ENCODE data around the gene THSD7A.
A peak's percentile ranks its signal among the peaks of the same experiment; 100 is the strongest.

The THSD7A gene

GRCh38 chr7:11831156-11831735 lies 752 bp downstream of the THSD7A start:
- TF ChIP-seq CTCF (IDR thresholded peaks at IDR 0.05; ENCODE audit: extremely low read depth, missing control alignments), result no peak
- DNase-seq (ENCODE audit: low spot score), result no peak

- TF ChIP-seq CTCF (IDR thresholded peaks at IDR 0.05; ENCODE audit: extremely low read depth, missing control alignments), result no peak
- DNase-seq (ENCODE audit: low spot score), result peak; percentile 24
Observed at GRCh38 chr7:11830582-11831155, 1.3 kb downstream of the THSD7A start.

GRCh38 chr7:11829954-11830353 lies 2.0 kb downstream of the THSD7A start:
- no peak for DNase-seq (ENCODE audit: low spot score)
- TF ChIP-seq CTCF (IDR thresholded peaks at IDR 0.05; ENCODE audit: extremely low read depth, missing control alignments), result no peak

GRCh38 chr7:11819947-11820346 lies 12.1 kb downstream of the THSD7A start:
- no peak for TF ChIP-seq CTCF (IDR thresholded peaks at IDR 0.05; ENCODE audit: extremely low read depth, missing control alignments)
- no peak for DNase-seq (ENCODE audit: low spot score)

- no peak for DNase-seq (ENCODE audit: low spot score)
- TF ChIP-seq CTCF (IDR thresholded peaks at IDR 0.05; ENCODE audit: extremely low read depth, missing control alignments), result no peak
Observed at GRCh38 chr7:11819271-11819670, 12.7 kb downstream of the THSD7A start.

GRCh38 chr7:11818281-11818680 lies 13.7 kb downstream of the THSD7A start:
- no peak for TF ChIP-seq CTCF (IDR thresholded peaks at IDR 0.05; ENCODE audit: extremely low read depth, missing control alignments)
- DNase-seq (ENCODE audit: low spot score), result no peak

GRCh38 chr7:11817111-11817740 lies 14.8 kb downstream of the THSD7A start:
- no peak for DNase-seq (ENCODE audit: low spot score)
- no peak for TF ChIP-seq CTCF (IDR thresholded peaks at IDR 0.05; ENCODE audit: extremely low read depth, missing control alignments)

All from GM20000 (cell line).